GM18507 (cell line): Measurements from ENCODE around the gene PSPN.

Source experiments
- DNase-seq: peaks from one replicate; pipeline ENCODE4 v3.0.0; 2011; ENCODE audit warnings: low read depth; ENCODE audit not compliant: insufficient read length; ENCODE audit errors: extremely low spot score
- FAIRE-seq: peaks from 2 replicates; lab custom pipeline; 2011; peaks lifted over from hg19 to GRCh38; lab: Jason Lieb, UNC

Gene PSPN

DNA sequence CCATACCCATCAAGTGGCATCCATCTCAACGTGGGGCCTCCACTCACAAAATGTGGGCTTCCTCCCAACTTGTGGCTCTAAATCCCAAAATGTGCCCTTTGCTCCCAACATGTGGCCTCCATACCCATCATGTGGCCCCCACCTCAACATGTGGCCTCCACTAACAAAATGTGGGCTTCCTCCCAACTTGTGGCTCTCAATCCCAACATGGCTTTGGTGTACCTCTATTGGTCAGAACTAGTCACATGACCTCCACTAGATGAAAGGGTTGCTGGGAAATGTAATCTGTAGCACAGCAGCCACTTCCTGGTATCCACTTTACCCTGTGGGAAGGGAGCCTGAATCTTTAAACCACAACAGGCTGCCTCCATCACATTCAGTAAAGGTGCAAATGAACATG is 32.3 kb downstream of the PSPN start:
- no peak for DNase-seq
- no peak for FAIRE-seq

DNA sequence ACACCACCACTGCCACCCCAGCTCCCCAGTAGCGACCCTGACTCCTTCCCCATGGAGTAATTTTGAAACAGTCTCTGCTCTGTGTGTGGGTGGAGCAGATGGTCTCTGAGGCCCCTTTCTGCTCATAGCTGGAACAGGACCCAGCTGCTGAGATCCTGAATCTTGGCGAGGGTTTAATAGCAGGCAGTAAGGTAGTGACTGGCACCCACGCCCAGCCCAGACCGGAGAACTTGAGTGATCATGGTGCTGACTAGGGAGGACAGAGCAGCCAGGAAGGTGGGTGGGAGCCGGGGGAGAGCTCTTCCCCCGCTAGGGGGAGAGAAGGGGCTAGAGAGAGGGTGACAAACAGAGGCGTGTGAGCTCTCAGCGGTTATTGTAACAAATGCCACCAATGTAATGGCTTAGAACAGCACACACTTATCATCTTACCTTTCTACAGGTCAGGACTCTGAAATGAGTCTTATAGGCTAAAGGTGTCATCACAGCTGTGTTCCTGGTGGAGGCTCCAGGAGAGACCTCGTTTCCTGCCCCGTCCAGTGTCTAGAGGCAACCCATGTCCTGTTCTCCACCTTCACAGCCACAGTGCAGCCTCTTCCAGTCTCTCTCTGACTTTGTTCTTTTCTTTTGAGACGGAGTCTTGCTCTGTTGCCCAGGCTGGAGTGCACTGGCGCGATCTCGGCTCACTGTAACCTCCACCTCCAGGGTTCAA is 35.1 kb downstream of the PSPN start:
- no peak for FAIRE-seq
- DNase-seq, result no peak

GRCh38 chr19:6334490-6335285 is 41.0 kb downstream of the PSPN start:
- FAIRE-seq, result no peak
- DNase-seq, result no peak

DNA sequence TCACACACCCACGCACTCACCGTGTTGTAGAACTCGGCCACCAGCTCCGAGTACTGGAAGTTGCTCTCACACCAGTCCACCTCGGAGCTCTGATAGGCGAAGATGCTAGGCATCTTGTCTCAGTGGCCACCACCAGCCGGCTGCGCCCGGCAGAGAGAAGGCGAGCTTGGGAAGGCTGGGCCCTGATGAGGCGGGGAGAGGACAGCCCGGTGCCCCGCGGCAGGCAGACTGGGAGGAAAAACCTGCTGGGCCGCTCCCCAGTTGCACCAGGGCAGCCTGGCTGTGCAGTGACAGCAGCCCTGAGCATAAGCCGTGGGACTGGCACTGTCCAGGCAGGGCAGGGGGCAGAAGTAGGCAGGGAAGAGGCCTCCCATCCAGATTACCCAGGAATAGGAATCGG is 42.3 kb downstream of the PSPN start, which contains the start of gene ACER1:
Gene ACER1, minus strand, starts transcription at position 174 of the 400 bp plus-strand sequence. Its CDS starts 61 bp downstream, at position 113.
- FAIRE-seq (no peak), DNase-seq (no peak)

DNA sequence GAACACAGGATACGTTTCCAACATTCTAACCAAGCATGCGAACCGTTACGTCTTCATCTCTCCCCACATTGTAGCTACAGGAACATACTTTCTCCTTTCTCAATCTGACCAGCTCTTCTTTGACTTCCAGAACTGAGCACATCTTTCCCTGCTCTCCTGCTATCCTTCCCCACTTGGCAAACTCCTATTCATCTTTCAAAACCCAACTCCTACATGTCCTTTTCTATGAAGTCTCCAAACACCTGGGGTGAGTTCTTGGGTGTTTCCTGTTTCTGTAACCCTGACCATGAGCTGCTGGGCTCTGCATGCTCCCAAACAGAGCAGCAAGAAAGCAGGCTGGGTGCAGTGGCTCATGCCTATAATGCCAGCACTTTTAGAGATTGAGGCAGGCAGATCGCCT is 48.9 kb downstream of the PSPN start:
- FAIRE-seq, result no peak
- no peak for DNase-seq

GRCh38 chr19:6325614-6326013 is 50.1 kb downstream of the PSPN start:
- no peak for DNase-seq
- no peak for FAIRE-seq
